Measurements from ENCODE around the gene PPM1H.

- TF ChIP-seq POLR2A (IDR thresholded peaks at IDR 0.05): no peak
- no peak for TF ChIP-seq CTCF (IDR thresholded peaks at IDR 0.05)
Measured at GRCh38 chr12:62834406-62834805, 100.5 kb downstream of the PPM1H start.
